ENCODE results near the gene ADCY2.

The ADCY2 gene

DNA sequence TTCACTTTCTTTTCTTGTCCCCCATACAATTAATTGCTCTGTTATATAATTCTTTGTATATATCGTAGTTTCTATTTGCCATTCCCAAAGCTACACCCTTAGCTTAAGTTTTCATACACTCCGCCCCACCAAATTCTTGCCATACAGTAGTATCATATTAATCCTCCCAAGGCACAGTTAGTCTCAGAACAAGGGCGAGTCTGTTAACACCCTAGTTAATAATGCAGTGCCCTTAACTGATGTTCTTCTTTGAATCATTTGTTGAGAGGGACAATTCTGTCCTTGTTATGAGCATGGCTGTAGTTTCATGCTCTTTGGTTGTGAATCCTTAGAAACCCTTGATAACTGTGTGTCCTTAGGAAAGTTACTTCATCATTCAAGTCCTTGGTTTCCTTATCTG, 248.8 kb downstream of the ADCY2 start:
- H3K4me3 ChIP-seq (replicated peaks; ENCODE audit: insufficient read depth, low read length): no peak overlapping the region
- H3K27ac ChIP-seq (replicated peaks): no peak overlapping the region
- no peaks in the 10 kb centered on the region for H3K27me3 ChIP-seq (ENCODE audit: insufficient read depth, poor library complexity, severe bottlenecking)
- TF ChIP-seq, protein P1, sequence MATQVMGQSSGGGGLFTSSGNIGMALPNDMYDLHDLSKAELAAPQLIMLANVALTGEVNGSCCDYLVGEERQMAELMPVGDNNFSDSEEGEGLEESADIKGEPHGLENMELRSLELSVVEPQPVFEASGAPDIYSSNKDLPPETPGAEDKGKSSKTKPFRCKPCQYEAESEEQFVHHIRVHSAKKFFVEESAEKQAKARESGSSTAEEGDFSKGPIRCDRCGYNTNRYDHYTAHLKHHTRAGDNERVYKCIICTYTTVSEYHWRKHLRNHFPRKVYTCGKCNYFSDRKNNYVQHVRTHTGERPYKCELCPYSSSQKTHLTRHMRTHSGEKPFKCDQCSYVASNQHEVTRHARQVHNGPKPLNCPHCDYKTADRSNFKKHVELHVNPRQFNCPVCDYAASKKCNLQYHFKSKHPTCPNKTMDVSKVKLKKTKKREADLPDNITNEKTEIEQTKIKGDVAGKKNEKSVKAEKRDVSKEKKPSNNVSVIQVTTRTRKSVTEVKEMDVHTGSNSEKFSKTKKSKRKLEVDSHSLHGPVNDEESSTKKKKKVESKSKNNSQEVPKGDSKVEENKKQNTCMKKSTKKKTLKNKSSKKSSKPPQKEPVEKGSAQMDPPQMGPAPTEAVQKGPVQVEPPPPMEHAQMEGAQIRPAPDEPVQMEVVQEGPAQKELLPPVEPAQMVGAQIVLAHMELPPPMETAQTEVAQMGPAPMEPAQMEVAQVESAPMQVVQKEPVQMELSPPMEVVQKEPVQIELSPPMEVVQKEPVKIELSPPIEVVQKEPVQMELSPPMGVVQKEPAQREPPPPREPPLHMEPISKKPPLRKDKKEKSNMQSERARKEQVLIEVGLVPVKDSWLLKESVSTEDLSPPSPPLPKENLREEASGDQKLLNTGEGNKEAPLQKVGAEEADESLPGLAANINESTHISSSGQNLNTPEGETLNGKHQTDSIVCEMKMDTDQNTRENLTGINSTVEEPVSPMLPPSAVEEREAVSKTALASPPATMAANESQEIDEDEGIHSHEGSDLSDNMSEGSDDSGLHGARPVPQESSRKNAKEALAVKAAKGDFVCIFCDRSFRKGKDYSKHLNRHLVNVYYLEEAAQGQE (IDR thresholded peaks at IDR 0.05; ENCODE audit: insufficient replicate concordance, low read depth): no peak
- TF ChIP-seq POLR2AphosphoS5 (IDR thresholded peaks at IDR 0.05; ENCODE audit: low read depth): no peak
- no peak for TF ChIP-seq CTCF (IDR thresholded peaks at IDR 0.05; ENCODE audit: insufficient read depth, low read length)
- TF ChIP-seq GABPA (IDR thresholded peaks at IDR 0.05; ENCODE audit: low read depth): no peak
- no peak for TF ChIP-seq SPI1 (IDR thresholded peaks at IDR 0.05; ENCODE audit: borderline replicate concordance, low read depth)
- no peak for DNase-seq (ENCODE audit: low read depth in 1 of 2, low spot score in 1 of 2)

GRCh38 chr5:7650755-7651154, 254.8 kb downstream of the ADCY2 start:
- no peak for DNase-seq (ENCODE audit: low read depth in 1 of 2, low spot score in 1 of 2)
- Histone ChIP-seq H3K27ac (replicated peaks) (no peak overlapping the region), H3K27me3 (ENCODE audit: insufficient read depth, poor library complexity, severe bottlenecking) (no peaks in the 10 kb centered on the region), H3K4me3 (replicated peaks; ENCODE audit: insufficient read depth, low read length) (no peak overlapping the region)
- TF ChIP-seq, protein P1 (IDR thresholded peaks at IDR 0.05; ENCODE audit: insufficient replicate concordance, low read depth): no peak
- TF ChIP-seq SPI1 (IDR thresholded peaks at IDR 0.05; ENCODE audit: borderline replicate concordance, low read depth): no peak
- TF ChIP-seq CTCF (IDR thresholded peaks at IDR 0.05; ENCODE audit: insufficient read depth, low read length): no peak
- TF ChIP-seq POLR2AphosphoS5 (IDR thresholded peaks at IDR 0.05; ENCODE audit: low read depth): no peak
- no peak for TF ChIP-seq GABPA (IDR thresholded peaks at IDR 0.05; ENCODE audit: low read depth)

DNA sequence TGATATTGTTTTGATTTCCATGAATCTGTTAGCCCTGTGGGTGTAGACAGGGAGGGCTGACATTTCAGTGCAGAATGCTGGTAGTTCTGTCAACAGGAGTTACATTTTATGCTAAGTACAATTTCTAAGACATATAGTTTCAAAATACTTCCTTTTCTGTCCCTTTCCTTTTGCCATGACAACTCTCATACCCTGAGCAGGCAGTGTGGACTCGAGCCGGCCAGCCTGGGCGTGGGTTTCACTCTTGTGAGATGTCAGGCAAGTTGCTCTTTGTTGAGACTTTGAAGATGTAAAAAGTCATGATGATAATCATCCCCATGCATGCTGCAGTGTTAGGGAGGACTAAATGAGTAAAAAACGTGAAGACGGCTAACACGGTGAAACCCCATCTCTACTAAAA, 257.1 kb downstream of the ADCY2 start:
- TF ChIP-seq GABPA (IDR thresholded peaks at IDR 0.05; ENCODE audit: low read depth) (no peak), SPI1 (IDR thresholded peaks at IDR 0.05; ENCODE audit: borderline replicate concordance, low read depth) (no peak), POLR2AphosphoS5 (IDR thresholded peaks at IDR 0.05; ENCODE audit: low read depth) (no peak), CTCF (IDR thresholded peaks at IDR 0.05; ENCODE audit: insufficient read depth, low read length) (no peak)
- TF ChIP-seq, protein P1 (IDR thresholded peaks at IDR 0.05; ENCODE audit: insufficient replicate concordance, low read depth): no peak
- no peak overlapping the region for H3K27ac ChIP-seq (replicated peaks)
- DNase-seq (ENCODE audit: low read depth in 1 of 2, low spot score in 1 of 2): no peak
- H3K4me3 ChIP-seq (replicated peaks; ENCODE audit: insufficient read depth, low read length): no peak overlapping the region
- H3K27me3 ChIP-seq (ENCODE audit: insufficient read depth, poor library complexity, severe bottlenecking): no peaks in the 10 kb centered on the region

Data from HL-60 (cell line).